GM04504 (cell line): Measurements from ENCODE around the gene HES4.

Source experiments
- DNase-seq: peaks from one replicate; pipeline ENCODE4 v3.0.0-alpha.2; 2012; ENCODE audit warnings: low read depth

Gene HES4

GRCh38 chr1:999725-1000356 is at the start of gene HES4:
HES4 (minus strand) TSS chr1:1000097; CDS start chr1:999973, 124 bp downstream.
- peak; percentile 82 for DNase-seq

- no peak for DNase-seq
Observed at GRCh38 chr1:1048765-1049164, 48.9 kb upstream of the HES4 start.

- no peak for DNase-seq
Observed at GRCh38 chr1:1047963-1048362, 48.1 kb upstream of the HES4 start.

GRCh38 chr1:1047407-1047806 is 47.5 kb upstream of the HES4 start:
- no peak for DNase-seq

- DNase-seq: no peak
Observed at GRCh38 chr1:1046767-1047166, 46.9 kb upstream of the HES4 start.

GRCh38 chr1:1046243-1046642 is 46.3 kb upstream of the HES4 start:
- DNase-seq: no peak

- no peak for DNase-seq
Observed at GRCh38 chr1:1045129-1045528, 45.2 kb upstream of the HES4 start.

GRCh38 chr1:1044455-1045078 is 44.7 kb upstream of the HES4 start:
- DNase-seq: no peak

- no peak for DNase-seq
Observed at GRCh38 chr1:1043921-1044320, 44.0 kb upstream of the HES4 start.

- DNase-seq: no peak
Observed at GRCh38 chr1:1043411-1043810, 43.5 kb upstream of the HES4 start.

- no peak for DNase-seq
Observed at GRCh38 chr1:1042835-1043234, 42.9 kb upstream of the HES4 start.

- no peak for DNase-seq
Observed at GRCh38 chr1:1041873-1042272, 42.0 kb upstream of the HES4 start.

GRCh38 chr1:1041092-1041523 is 41.2 kb upstream of the HES4 start:
- no peak for DNase-seq

- peak; percentile 67 for DNase-seq
Observed at GRCh38 chr1:1040004-1040991, 40.4 kb upstream of the HES4 start.

GRCh38 chr1:1039145-1039910 is 39.4 kb upstream of the HES4 start:
- no peak for DNase-seq

- DNase-seq: no peak
Observed at GRCh38 chr1:1038694-1039093, 38.8 kb upstream of the HES4 start.

- no peak for DNase-seq
Observed at GRCh38 chr1:1037366-1038327, 37.8 kb upstream of the HES4 start.

GRCh38 chr1:1035291-1035943 is 35.5 kb upstream of the HES4 start:
- no peak for DNase-seq

GRCh38 chr1:1034439-1034781 is 34.5 kb upstream of the HES4 start:
- DNase-seq: no peak

- no peak for DNase-seq
Observed at GRCh38 chr1:1033731-1034438, 34.0 kb upstream of the HES4 start.
